Measurements from ENCODE around the gene MAP1B. TPM values are rescaled to one million over a fixed set of nuclear protein-coding genes. Genes with fewer than 3 reads are reported as not detected.

The MAP1B gene
- total and polyA plus RNA-seq, 4 donors: 0.58 to 5.0 (median 2.1) TPM

DNA sequence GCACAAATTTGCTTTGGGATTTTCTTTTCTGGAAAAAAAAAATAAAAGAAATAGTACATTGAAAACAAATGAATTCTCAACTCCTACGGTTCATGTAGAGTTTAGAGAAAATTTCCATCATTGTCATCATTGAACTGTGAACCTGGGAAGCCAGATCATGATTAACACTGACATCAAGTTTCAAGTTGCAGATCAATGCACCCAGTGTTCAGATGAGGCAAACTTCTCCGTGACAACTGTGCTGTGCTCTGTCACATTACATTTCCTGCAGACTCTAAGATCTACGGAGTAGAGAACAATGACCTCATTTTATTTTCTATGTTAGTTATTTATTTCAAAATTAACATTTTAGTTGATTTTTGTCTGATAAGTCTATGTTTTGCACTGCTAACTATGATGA is 99.7 kb downstream of the MAP1B start:
- DNase-seq (ENCODE audit: low spot score): no peak
- H3K4me3 ChIP-seq (ENCODE audit: low read depth in 1 of 3, low read length in 3 of 3): no peak overlapping the region
- 91% methylated on average over 3 of the region's 3 CpGs for WGBS
- no peak for TF ChIP-seq RAD21 (IDR thresholded peaks at IDR 0.05)
- no peak for TF ChIP-seq YY1 (IDR thresholded peaks at IDR 0.05)
- TF ChIP-seq HNF4G (IDR thresholded peaks at IDR 0.05): no peak
- no peak for TF ChIP-seq FOXA2 (IDR thresholded peaks at IDR 0.05)
- TF ChIP-seq, protein P1, sequence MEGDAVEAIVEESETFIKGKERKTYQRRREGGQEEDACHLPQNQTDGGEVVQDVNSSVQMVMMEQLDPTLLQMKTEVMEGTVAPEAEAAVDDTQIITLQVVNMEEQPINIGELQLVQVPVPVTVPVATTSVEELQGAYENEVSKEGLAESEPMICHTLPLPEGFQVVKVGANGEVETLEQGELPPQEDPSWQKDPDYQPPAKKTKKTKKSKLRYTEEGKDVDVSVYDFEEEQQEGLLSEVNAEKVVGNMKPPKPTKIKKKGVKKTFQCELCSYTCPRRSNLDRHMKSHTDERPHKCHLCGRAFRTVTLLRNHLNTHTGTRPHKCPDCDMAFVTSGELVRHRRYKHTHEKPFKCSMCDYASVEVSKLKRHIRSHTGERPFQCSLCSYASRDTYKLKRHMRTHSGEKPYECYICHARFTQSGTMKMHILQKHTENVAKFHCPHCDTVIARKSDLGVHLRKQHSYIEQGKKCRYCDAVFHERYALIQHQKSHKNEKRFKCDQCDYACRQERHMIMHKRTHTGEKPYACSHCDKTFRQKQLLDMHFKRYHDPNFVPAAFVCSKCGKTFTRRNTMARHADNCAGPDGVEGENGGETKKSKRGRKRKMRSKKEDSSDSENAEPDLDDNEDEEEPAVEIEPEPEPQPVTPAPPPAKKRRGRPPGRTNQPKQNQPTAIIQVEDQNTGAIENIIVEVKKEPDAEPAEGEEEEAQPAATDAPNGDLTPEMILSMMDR (IDR thresholded peaks at IDR 0.05; ENCODE audit: low read depth, low read length, missing input control): no peak
- TF ChIP-seq EGR1 (IDR thresholded peaks at IDR 0.05; ENCODE audit: low read depth in 2 of 2): no peak
- TF ChIP-seq SP1 (IDR thresholded peaks at IDR 0.05): no peak
- TF ChIP-seq FOXA1 (IDR thresholded peaks at IDR 0.05): no peak
- TF ChIP-seq JUND (IDR thresholded peaks at IDR 0.05): no peak
- no peak for TF ChIP-seq TAF1 (conservative IDR thresholded peaks at IDR 0.05)
- no peak for TF ChIP-seq HNF4A (conservative IDR thresholded peaks at IDR 0.05)
- TF ChIP-seq, protein P2, sequence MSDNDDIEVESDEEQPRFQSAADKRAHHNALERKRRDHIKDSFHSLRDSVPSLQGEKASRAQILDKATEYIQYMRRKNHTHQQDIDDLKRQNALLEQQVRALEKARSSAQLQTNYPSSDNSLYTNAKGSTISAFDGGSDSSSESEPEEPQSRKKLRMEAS (IDR thresholded peaks at IDR 0.05): no peak
- no peak overlapping the region for H3K27ac ChIP-seq (ENCODE audit: low read depth in 1 of 2, low read length in 2 of 2)
- no peaks in the 10 kb centered on the region for H3K4me1 ChIP-seq (ENCODE audit: control insufficient read depth in 4 of 4, insufficient read depth in 4 of 4, low read length in 3 of 4)
- H3K27me3 ChIP-seq (ENCODE audit: control insufficient read depth in 4 of 4, insufficient read depth in 4 of 4, low read length in 3 of 4): no peaks in the 10 kb centered on the region
- H3K9me3 ChIP-seq (ENCODE audit: control insufficient read depth in 4 of 4, low read length in 3 of 4): no peaks in the 10 kb centered on the region
- no peaks in the 10 kb centered on the region for H3K36me3 ChIP-seq (ENCODE audit: control insufficient read depth in 4 of 4, insufficient read depth in 3 of 4, low read depth in 1 of 4, low read length in 3 of 4)
- H3K9ac ChIP-seq (ENCODE audit: low read depth in 1 of 2, low read length in 2 of 2): no peak overlapping the region

DNA sequence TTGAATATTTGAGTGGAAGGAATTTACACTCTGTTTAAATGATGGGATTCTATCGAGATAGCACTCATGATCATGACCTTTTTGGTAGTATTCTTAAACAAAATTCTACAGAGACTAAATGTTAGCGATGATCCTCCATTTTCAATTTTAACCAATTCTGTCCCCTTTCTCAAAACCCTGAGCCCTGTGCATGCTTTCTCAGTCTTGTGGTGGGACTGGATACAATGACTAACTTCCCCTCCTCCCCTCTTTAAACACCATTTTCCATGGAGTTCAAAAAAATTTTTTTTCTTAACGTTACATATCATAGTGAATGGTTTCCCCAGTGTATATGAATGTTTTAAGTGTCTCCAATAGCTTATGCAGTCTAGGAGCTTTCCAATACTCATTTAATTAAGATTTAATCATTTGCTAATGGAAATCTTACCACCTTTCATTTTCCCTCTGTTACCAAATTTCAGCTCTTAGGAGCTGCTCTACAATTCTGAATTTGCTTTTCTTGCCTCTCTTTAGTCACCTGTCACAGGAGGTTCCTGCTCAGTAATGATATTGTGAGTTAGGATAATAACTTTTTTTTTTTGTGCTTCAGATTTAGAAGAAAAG is 101.2 kb downstream of the MAP1B start:
- TF ChIP-seq RAD21 (IDR thresholded peaks at IDR 0.05): no peak
- TF ChIP-seq, protein P3, sequence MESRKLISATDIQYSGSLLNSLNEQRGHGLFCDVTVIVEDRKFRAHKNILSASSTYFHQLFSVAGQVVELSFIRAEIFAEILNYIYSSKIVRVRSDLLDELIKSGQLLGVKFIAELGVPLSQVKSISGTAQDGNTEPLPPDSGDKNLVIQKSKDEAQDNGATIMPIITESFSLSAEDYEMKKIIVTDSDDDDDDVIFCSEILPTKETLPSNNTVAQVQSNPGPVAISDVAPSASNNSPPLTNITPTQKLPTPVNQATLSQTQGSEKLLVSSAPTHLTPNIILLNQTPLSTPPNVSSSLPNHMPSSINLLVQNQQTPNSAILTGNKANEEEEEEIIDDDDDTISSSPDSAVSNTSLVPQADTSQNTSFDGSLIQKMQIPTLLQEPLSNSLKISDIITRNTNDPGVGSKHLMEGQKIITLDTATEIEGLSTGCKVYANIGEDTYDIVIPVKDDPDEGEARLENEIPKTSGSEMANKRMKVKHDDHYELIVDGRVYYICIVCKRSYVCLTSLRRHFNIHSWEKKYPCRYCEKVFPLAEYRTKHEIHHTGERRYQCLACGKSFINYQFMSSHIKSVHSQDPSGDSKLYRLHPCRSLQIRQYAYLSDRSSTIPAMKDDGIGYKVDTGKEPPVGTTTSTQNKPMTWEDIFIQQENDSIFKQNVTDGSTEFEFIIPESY (IDR thresholded peaks at IDR 0.05): no peak
- no peak for TF ChIP-seq SP1 (IDR thresholded peaks at IDR 0.05)
- TF ChIP-seq, protein P2 (IDR thresholded peaks at IDR 0.05): no peak
- no peak for TF ChIP-seq GABPA (IDR thresholded peaks at IDR 0.05 in 1 of 2, conservative IDR thresholded peaks at IDR 0.05 in 1 of 2)
- TF ChIP-seq YY1 (IDR thresholded peaks at IDR 0.05): no peak
- TF ChIP-seq FOXA2 (IDR thresholded peaks at IDR 0.05): no peak
- TF ChIP-seq, protein P1 (IDR thresholded peaks at IDR 0.05; ENCODE audit: low read depth, low read length, missing input control): no peak
- no peak for TF ChIP-seq TAF1 (conservative IDR thresholded peaks at IDR 0.05)
- TF ChIP-seq, protein P4, sequence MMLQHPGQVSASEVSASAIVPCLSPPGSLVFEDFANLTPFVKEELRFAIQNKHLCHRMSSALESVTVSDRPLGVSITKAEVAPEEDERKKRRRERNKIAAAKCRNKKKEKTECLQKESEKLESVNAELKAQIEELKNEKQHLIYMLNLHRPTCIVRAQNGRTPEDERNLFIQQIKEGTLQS (IDR thresholded peaks at IDR 0.05): no peak
- no peak for TF ChIP-seq FOXA1 (IDR thresholded peaks at IDR 0.05)
- Histone ChIP-seq H3K4me3 (ENCODE audit: low read depth in 1 of 3, low read length in 3 of 3) (no peak overlapping the region), H3K27me3 (ENCODE audit: control insufficient read depth in 4 of 4, insufficient read depth in 4 of 4, low read length in 3 of 4) (no peaks in the 10 kb centered on the region), H3K9ac (ENCODE audit: low read depth in 1 of 2, low read length in 2 of 2) (no peak overlapping the region), H3K4me1 (ENCODE audit: control insufficient read depth in 4 of 4, insufficient read depth in 4 of 4, low read length in 3 of 4) (no peaks in the 10 kb centered on the region), H3K9me3 (ENCODE audit: control insufficient read depth in 4 of 4, low read length in 3 of 4) (no peaks in the 10 kb centered on the region), H3K27ac (ENCODE audit: low read depth in 1 of 2, low read length in 2 of 2) (no peak overlapping the region), H3K36me3 (ENCODE audit: control insufficient read depth in 4 of 4, insufficient read depth in 3 of 4, low read depth in 1 of 4, low read length in 3 of 4) (no peaks in the 10 kb centered on the region)
- WGBS: 93% methylated on average over 3 of the region's 3 CpGs
- DNase-seq (ENCODE audit: low spot score): no peak
